IMR-90 (cell line): ENCODE results near the gene TEC. TPM values are rescaled to one million over a fixed set of nuclear protein-coding genes. Genes with fewer than 3 reads are reported as not detected.
"Not testable (repeated sequence)": the region's sequence is repeated elsewhere in the genome, so short reads cannot be mapped to it uniquely, and the experiment has no call there.

Experiments used
- ATAC-seq: fragments of 200-7000 bp; cut with Tn5 transposase; 2 replicates; pipeline ENCODE4 v1.9.1; 2020; ENCODE audit warnings: low read depth, mild to moderate bottlenecking, moderate library complexity
- BruUV-seq: library from RNA; stranded (reverse); fragments of 400-500 nt; replicated peaks from 2 replicates; lab custom pipeline; 2021; lab: Mats Ljungman, UMichigan
- CTCF ChIA-PET: fragments of 300-600 bp; formaldehyde crosslinking; extraction: SDS; loops from one replicate; lab custom pipeline; 2021; ENCODE audit warnings: antibody characterized with exemption; lab: Yijun Ruan, JAX
- POLR2A ChIA-PET: fragments of 300-600 bp; sonication (Branson Sonifier 250); formaldehyde crosslinking; loops from one replicate; lab custom pipeline; 2022; ENCODE audit warnings: antibody characterized with exemption; ENCODE audit not compliant: unreplicated experiment; lab: Charles Lee
- DNase-seq: peaks from one replicate; pipeline ENCODE4 v3.0.0; 2013
- H2AFZ ChIP-seq: replicated peaks from 2 replicates; pipeline ENCODE3; 2013; ENCODE audit warnings: low read length, mild to moderate bottlenecking; ENCODE audit not compliant: poor library complexity
- H2AK5ac ChIP-seq: 2 replicates; pipeline ENCODE4 v1.6.1; 2013; ENCODE audit warnings: low read depth, low read length, inconsistent platforms
- H2AK9ac ChIP-seq: replicated peaks from 2 replicates; pipeline ENCODE3; 2013; ENCODE audit warnings: mild to moderate bottlenecking, low read depth, low read length, moderate library complexity; ENCODE audit not compliant: poor library complexity
- H2BK120ac ChIP-seq: 2 replicates; pipeline ENCODE4 v1.6.1; 2013; ENCODE audit warnings: low read depth, low read length, inconsistent platforms
- H2BK15ac ChIP-seq: 3 replicates; pipeline ENCODE4 v1.6.1; 2013; ENCODE audit warnings: low read depth, low read length, inconsistent platforms
- H2BK20ac ChIP-seq: 2 replicates; pipeline ENCODE4 v1.6.1; 2013; ENCODE audit warnings: low read depth, mild to moderate bottlenecking, inconsistent platforms, low read length, moderate library complexity
- H2BK5ac ChIP-seq: 2 replicates; pipeline ENCODE4 v1.6.1; 2013; ENCODE audit warnings: mild to moderate bottlenecking, low read depth, low read length, inconsistent platforms; ENCODE audit not compliant: poor library complexity, severe bottlenecking
- H3K14ac ChIP-seq: replicated peaks from 2 replicates; pipeline ENCODE4 v1.6.1; 2013; ENCODE audit warnings: low read depth, low read length, inconsistent platforms
- H3K18ac ChIP-seq: 2 replicates; pipeline ENCODE4 v1.6.1; 2013; ENCODE audit warnings: low read depth, low read length, control low read depth
- H3K23ac ChIP-seq: 2 replicates; pipeline ENCODE4 v1.6.1; 2013; ENCODE audit warnings: low read depth, low read length, inconsistent platforms
- H3K27ac ChIP-seq: 2 replicates; pipeline ENCODE4 v1.5.1; 2013; ENCODE audit warnings: mild to moderate bottlenecking, control low read depth, low read length; ENCODE audit not compliant: insufficient read depth
- H3K27me3 ChIP-seq: 2 replicates; pipeline ENCODE4 v1.6.1; 2013; ENCODE audit warnings: low read length; ENCODE audit not compliant: control insufficient read depth, insufficient read depth
- H3K36me3 ChIP-seq: 2 replicates; pipeline ENCODE4 v1.6.1; 2013; ENCODE audit warnings: low read length, mixed read lengths; ENCODE audit not compliant: control insufficient read depth, insufficient read depth
- H3K4ac ChIP-seq: 2 replicates; pipeline ENCODE4 v1.6.1; 2013; ENCODE audit warnings: low read depth, low read length, inconsistent platforms
- H3K4me1 ChIP-seq: 2 replicates; pipeline ENCODE4 v1.6.1; 2013; ENCODE audit warnings: low read length, mixed read lengths; ENCODE audit not compliant: control insufficient read depth, insufficient read depth
- H3K4me2 ChIP-seq: 2 replicates; pipeline ENCODE4 v1.6.1; 2013; ENCODE audit warnings: low read depth, mild to moderate bottlenecking, control low read depth, low read length, moderate library complexity
- H3K4me3 ChIP-seq: 2 replicates; pipeline ENCODE4 v1.5.1; 2013; ENCODE audit warnings: low read depth, mild to moderate bottlenecking, control low read depth, low read length, moderate library complexity; ENCODE audit not compliant: insufficient read depth
- H3K56ac ChIP-seq: 2 replicates; pipeline ENCODE4 v1.6.1; 2013; ENCODE audit warnings: low read length, inconsistent platforms; ENCODE audit not compliant: insufficient read depth; ENCODE audit errors: extremely low read depth
- H3K79me1 ChIP-seq, 2 experiments: 2 replicates each; pipeline ENCODE4 v1.6.1; 2013; ENCODE audit warnings: low read length in 2 of 2, inconsistent platforms in 1 of 2, low read depth in 1 of 2
- H3K9ac ChIP-seq: 2 replicates; pipeline ENCODE4 v1.6.1; 2013; ENCODE audit warnings: low read depth, low read length, control low read depth
- H3K9me1 ChIP-seq: 2 replicates; pipeline ENCODE4 v1.6.1; 2013; ENCODE audit warnings: low read length, inconsistent platforms; ENCODE audit not compliant: insufficient read depth
- H3K9me3 ChIP-seq: 2 replicates; pipeline ENCODE4 v1.6.1; 2013; ENCODE audit warnings: low read length; ENCODE audit not compliant: control insufficient read depth, insufficient read depth
- H4K20me1 ChIP-seq: 2 replicates; pipeline ENCODE4 v1.6.1; 2013; ENCODE audit warnings: low read length, inconsistent platforms; ENCODE audit not compliant: insufficient read depth
- H4K5ac ChIP-seq: 2 replicates; pipeline ENCODE4 v1.6.1; 2013; ENCODE audit warnings: mild to moderate bottlenecking, low read depth, low read length, control low read depth
- H4K8ac ChIP-seq, 2 experiments: 2 replicates each; pipeline ENCODE4 v1.6.1; 2013; ENCODE audit warnings: low read depth in 2 of 2, low read length in 2 of 2, control low read depth in 1 of 2, inconsistent platforms in 1 of 2
- H4K91ac ChIP-seq: 2 replicates; pipeline ENCODE4 v1.6.1; 2013; ENCODE audit warnings: low read depth, low read length, inconsistent platforms; ENCODE audit not compliant: insufficient read depth
- WGBS, 2 experiments: methylation state at CpG; one replicate each; pipeline versions ENCODE4 v1.1.5 to v1.1.7; 2013; ENCODE audit warnings: missing lambda C conversion rate in 2 of 2; ENCODE audit not compliant: insufficient read length in 1 of 2; ENCODE audit errors: extremely low coverage in 2 of 2; 5-methylcytosine and 5-hydroxymethylcytosine counted together
- dilution Hi-C: fragments of 300-500 bp; cut with HindIII; formaldehyde crosslinking; loops from one replicate; pipeline ENCODE4 v1.14.3; 2018; ENCODE audit warnings: low sequenced_read_pairs; ENCODE audit not compliant: unreplicated experiment
- in situ Hi-C: fragments of 300-500 bp; cut with MboI; formaldehyde crosslinking; loops from 3 replicates; pipeline ENCODE4 v1.14.3; 2019; ENCODE audit warnings: low sequenced_read_pairs, inconsistent platforms, mixed read lengths
- intact Hi-C: fragments of 100-400 bp; cut with micrococcal nuclease; formaldehyde crosslinking; loops from 2 replicates; pipeline ENCODE4 v1.10.0; 2022
- polyA plus RNA-seq, 3 experiments: library from polyadenylated mRNA; depleted of rRNA; stranded (reverse); fragments of >200 nt; gene quantifications; 2 replicates each; pipeline ENCODE4 v1.2.3, GENCODE V29; 2012; ENCODE audit warnings: low replicate concordance in 1 of 3
- total RNA-seq: library from RNA; depleted of rRNA; stranded (reverse); fragments of >200 nt; gene quantifications from 2 replicates; pipeline ENCODE4 v1.2.3, GENCODE V29; 2012

Gene TEC
- total and polyA plus RNA-seq, 2 of the 4 experiments (the other 2 are of a cell fraction): 0.39 to 0.54 TPM

DNA sequence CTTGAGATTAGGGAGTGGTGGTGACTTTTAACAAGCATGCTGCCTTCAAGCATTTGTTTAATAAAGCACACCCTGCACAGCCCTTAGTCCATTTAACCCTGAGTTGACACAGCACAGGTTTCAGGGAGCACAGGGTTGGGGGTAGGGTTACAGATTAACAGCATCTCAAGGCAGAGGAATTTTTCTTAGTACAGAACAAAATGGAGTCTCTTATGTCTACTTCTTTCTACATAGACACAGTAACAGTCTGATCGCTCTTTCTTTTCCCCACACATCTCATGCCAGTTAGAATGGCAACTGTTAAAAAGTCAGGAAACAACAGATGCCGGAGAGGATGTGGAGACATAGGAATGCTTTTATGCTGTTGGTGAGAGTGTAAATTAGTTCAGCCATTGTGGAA is 16.4 kb upstream of the TEC start:
- H3K23ac ChIP-seq, H2AK9ac ChIP-seq, in situ Hi-C loops, H3K36me3 ChIP-seq, H2BK5ac ChIP-seq, H2BK15ac ChIP-seq, ATAC-seq, dilution Hi-C loops, H3K9me1 ChIP-seq, H3K9me3 ChIP-seq, H2BK20ac ChIP-seq, CTCF ChIA-PET, POLR2A ChIA-PET, H3K14ac ChIP-seq, H3K27ac ChIP-seq, H4K20me1 ChIP-seq, H2BK120ac ChIP-seq, H4K5ac ChIP-seq, H2AFZ ChIP-seq, H3K4ac ChIP-seq, DNase-seq, H3K79me1 ChIP-seq, H3K27me3 ChIP-seq, intact Hi-C loops, H3K4me2 ChIP-seq, H3K9ac ChIP-seq, BruUV-seq, H3K4me1 ChIP-seq, H3K4me3 ChIP-seq, H3K18ac ChIP-seq, H2AK5ac ChIP-seq, H3K56ac ChIP-seq, H4K8ac ChIP-seq, H4K91ac ChIP-seq: not testable (repeated sequence)
- WGBS, 2 experiments: no CpG with 5 or more reads among the region's 2 CpGs

DNA sequence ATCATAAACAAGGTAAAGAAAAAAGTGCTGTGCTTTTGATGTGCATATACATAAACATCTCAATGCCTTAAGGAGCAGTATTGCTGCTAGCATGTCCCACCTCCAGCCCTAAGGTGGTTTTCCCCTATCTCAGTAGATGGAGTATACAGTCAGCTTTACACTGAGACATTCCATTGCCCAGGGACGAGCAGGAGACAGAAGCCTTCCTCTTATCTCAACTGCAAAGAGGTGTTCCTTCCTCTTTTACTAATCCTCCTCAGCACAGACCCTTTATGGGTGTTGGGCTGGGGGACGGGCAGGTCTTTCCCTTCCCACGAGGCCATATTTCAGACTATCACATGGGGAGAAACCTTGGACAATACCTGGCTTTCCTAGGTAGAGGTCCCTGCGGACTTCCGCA is 16.0 kb upstream of the TEC start:
- H2BK120ac ChIP-seq, H2BK20ac ChIP-seq, H3K36me3 ChIP-seq, H3K4me2 ChIP-seq, H4K20me1 ChIP-seq, H2BK5ac ChIP-seq, H3K23ac ChIP-seq, H3K14ac ChIP-seq, H2AK9ac ChIP-seq, ATAC-seq, H2AK5ac ChIP-seq, POLR2A ChIA-PET, H3K79me1 ChIP-seq, H4K8ac ChIP-seq, H3K9me3 ChIP-seq, H2BK15ac ChIP-seq, intact Hi-C loops, in situ Hi-C loops, H4K5ac ChIP-seq, H2AFZ ChIP-seq, BruUV-seq, dilution Hi-C loops, DNase-seq, CTCF ChIA-PET, H3K4ac ChIP-seq, H4K91ac ChIP-seq, H3K56ac ChIP-seq, H3K9ac ChIP-seq, H3K4me1 ChIP-seq, H3K27ac ChIP-seq, H3K4me3 ChIP-seq, H3K27me3 ChIP-seq, H3K18ac ChIP-seq, H3K9me1 ChIP-seq: not testable (repeated sequence)
- no CpG with 5 or more reads among the region's 5 CpGs for WGBS, 2 experiments
